Activated CD4-positive, CD25-positive, alpha-beta regulatory T cell treated with anti-CD3 and anti-CD28 coated beads, Interleukin-2, amount 50 U/mL, for 16 hours (primary cell): ENCODE results near the gene FAS.

Experiments
- DNase-seq: peaks from one replicate; pipeline ENCODE4 v3.0.0-alpha.2; 2020; ENCODE audit warnings: low read depth, low spot score

FAS gene

GRCh38 chr10:89035461-89035860 lies 44.9 kb downstream of the FAS start:
- no peak for DNase-seq

- DNase-seq = no peak
These were observed 46.5 kb downstream of the FAS start for GRCh38 chr10:89037096-89037495.

GRCh38 chr10:89042562-89042961 lies 52.0 kb downstream of the FAS start:
- DNase-seq = no peak

GRCh38 chr10:89043052-89043451 lies 52.5 kb downstream of the FAS start:
- DNase-seq = no peak

- DNase-seq = no peak
These were observed 56.8 kb downstream of the FAS start for GRCh38 chr10:89047397-89047796.

GRCh38 chr10:89051593-89051992 lies 61.0 kb downstream of the FAS start:
- no peak for DNase-seq

GRCh38 chr10:89053555-89053954 lies 63.0 kb downstream of the FAS start:
- DNase-seq = no peak

- DNase-seq = no peak
These were observed 64.6 kb downstream of the FAS start for GRCh38 chr10:89055159-89055558.

- DNase-seq = no peak
These were observed 72.3 kb downstream of the FAS start for GRCh38 chr10:89062861-89063260.

- DNase-seq = no peak
These were observed 72.9 kb downstream of the FAS start for GRCh38 chr10:89063465-89063864.

- DNase-seq = no peak
These were observed 74.2 kb downstream of the FAS start for GRCh38 chr10:89064748-89065147.
